Smooth muscle cell of trachea (primary cell): ENCODE results near the gene CBR3. TPM values are rescaled to one million over a fixed set of nuclear protein-coding genes. Genes with fewer than 3 reads are reported as not detected.

Experiments
- total RNA-seq: library from RNA; depleted of rRNA; stranded (reverse); fragments of >200 nt; gene quantifications from 2 replicates; pipeline ENCODE4 v1.2.1, GENCODE V29; 2014

The CBR3 gene
- 26.3 and 26.5 TPM in 2 replicates for total RNA-seq

GRCh38 chr21:36134803-36135390, at the start of gene CBR3:
Gene CBR3 (plus strand): TSS chr21:36135079. CDS start chr21:36135193, 114 bp downstream.

GRCh38 chr21:36156815-36157670, 22.2 kb downstream of the CBR3 start, which contains the start of gene DOP1B:
Gene DOP1B (plus strand): TSS chr21:36156824. CDS start chr21:36164734, 7,910 bp downstream.

Other genes starting within 250 kb of the CBR3 start
- 17.0 and 25.9 TPM in 2 replicates for gene SETD4, start 74.6 kb upstream of the CBR3 start, total RNA-seq
- 214 and 236 TPM in 2 replicates for gene CBR1, start 65.1 kb upstream of the CBR3 start, total RNA-seq
- 11.7 and 15.0 TPM in 2 replicates for gene DOP1B, start 21.7 kb downstream of the CBR3 start, total RNA-seq
- 30.7 and 31.9 TPM in 2 replicates for gene MORC3, start 185.1 kb downstream of the CBR3 start, total RNA-seq